HCT116 (cell line): ENCODE results near the gene TUBA3E. TPM values are rescaled to one million over a fixed set of nuclear protein-coding genes. Genes with fewer than 3 reads are reported as not detected.
"Not testable (repeated sequence)": the region's sequence is repeated elsewhere in the genome, so short reads cannot be mapped to it uniquely, and the experiment has no call there.

Source experiments
- ATAC-seq: fragments of 200-7000 bp; cut with Tn5 transposase; 2 replicates; pipeline ENCODE4 v1.9.1; 2020; ENCODE audit warnings: mild to moderate bottlenecking, moderate library complexity
- BruUV-seq: library from RNA; stranded (reverse); fragments of 400-500 nt; replicated peaks from 2 replicates; lab custom pipeline; 2021; lab: Mats Ljungman, UMichigan
- CTCF ChIA-PET: fragments of 300-600 bp; sonication (Branson Sonifier 250); formaldehyde crosslinking; loops from one replicate; lab custom pipeline; 2021; ENCODE audit warnings: antibody characterized with exemption; lab: Charles Lee
- POLR2A ChIA-PET: fragments of 300-600, 350-600 bp; sonication (Branson Sonifier 250); formaldehyde crosslinking; loops from one replicate; lab custom pipeline; 2021; ENCODE audit warnings: antibody characterized with exemption; lab: Charles Lee
- RAD21 ChIA-PET, 2 experiments: fragments of 300-600 bp; sonication (Branson Sonifier 250); formaldehyde crosslinking; loops; one replicate each; lab custom pipeline; 2023; ENCODE audit warnings: low total read pairs in 2 of 2; ENCODE audit not compliant: uncharacterized antibody in 2 of 2, unreplicated experiment in 2 of 2, low non-redundant PET in 1 of 2; lab: Charles Lee
- DNase-seq: peaks from one replicate; pipeline ENCODE4 v3.0.0-alpha.2; 2010; ENCODE audit warnings: low read depth, low spot score
- H2AFZ ChIP-seq: fragments of 200-600 bp; shearing (Covaris generic), sonication (generic); 2 replicates; pipeline ENCODE4 v1.6.1; 2017; ENCODE audit warnings: low read depth, mixed run types, mixed read lengths, antibody characterized with exemption, low read length; ENCODE audit not compliant: poor library complexity, severe bottlenecking
- H3K27ac ChIP-seq: 2 replicates; pipeline ENCODE4 v1.5.1; 2012; ENCODE audit warnings: low read depth, low read length
- H3K27me3 ChIP-seq: fragments of 200-600 bp; sonication (generic); 2 replicates; pipeline ENCODE4 v1.6.1; 2016; ENCODE audit warnings: mixed run types, low read length, mixed read lengths; ENCODE audit not compliant: insufficient read depth
- H3K36me3 ChIP-seq, 2 experiments: fragments of 200-500 bp in 1 of 2; fragments of 200-600 bp in 1 of 2; sonication (Bioruptor generic) in 1 of 2; sonication (generic) in 1 of 2; 2 replicates each; pipeline versions ENCODE4 v1.5.1 to v1.6.1; 2014 to 2016; ENCODE audit warnings: low read length in 2 of 2, inconsistent platforms in 1 of 2, mixed read lengths in 1 of 2, mixed run types in 1 of 2; ENCODE audit not compliant: insufficient read depth in 2 of 2, control insufficient read depth in 1 of 2
- H3K4me1 ChIP-seq, 2 experiments: fragments of 200-600 bp in 1 of 2; sonication (generic) in 1 of 2; 2 replicates each; pipeline versions ENCODE4 v1.5.1 to v1.6.1; 2012 to 2017; ENCODE audit warnings: low read length in 2 of 2, inconsistent platforms in 1 of 2, mild to moderate bottlenecking in 1 of 2, mixed read lengths in 1 of 2, mixed run types in 1 of 2, moderate library complexity in 1 of 2; ENCODE audit not compliant: insufficient read depth in 2 of 2, control insufficient read depth in 1 of 2
- H3K4me2 ChIP-seq: fragments of 200-600 bp; sonication (generic); 2 replicates; pipeline ENCODE4 v1.6.1; 2017; ENCODE audit warnings: mixed run types, low read length, mixed read lengths
- H3K4me3 ChIP-seq, 2 experiments: fragments of 200-600 bp in 1 of 2; sonication (generic) in 1 of 2; replicated peaks in 1 of 2; 2 replicates each; pipeline ENCODE4 v1.5.1; 2011 to 2016; ENCODE audit warnings: low read length in 2 of 2, control low read depth in 1 of 2, low read depth in 1 of 2, mild to moderate bottlenecking in 1 of 2, mixed read lengths in 1 of 2, mixed run types in 1 of 2
- H3K79me2 ChIP-seq: fragments of 200-600 bp; sonication (generic); 2 replicates; pipeline ENCODE4 v1.6.1; 2017; ENCODE audit warnings: mild to moderate bottlenecking, mixed run types, low read length, moderate library complexity, mixed read lengths; ENCODE audit not compliant: insufficient read depth
- H3K9ac ChIP-seq: fragments of 200-600 bp; sonication (generic); 2 replicates; pipeline ENCODE4 v1.6.1; 2016; ENCODE audit warnings: low read length, mixed read lengths
- H3K9me2 ChIP-seq: fragments of 200-600 bp; sonication (generic), shearing (Covaris generic); 2 replicates; pipeline ENCODE4 v1.6.1; 2017; ENCODE audit warnings: mixed run types, mild to moderate bottlenecking, moderate library complexity; ENCODE audit not compliant: insufficient read depth
- H3K9me3 ChIP-seq, 2 experiments: fragments of 200-500 bp in 1 of 2; fragments of 200-600 bp in 1 of 2; sonication (Bioruptor generic) in 1 of 2; sonication (generic) in 1 of 2; 2 replicates each; pipeline ENCODE4 v1.6.1; 2014 to 2017; ENCODE audit warnings: low read length in 2 of 2, mixed read lengths in 2 of 2, inconsistent platforms in 1 of 2, low read depth in 1 of 2, mild to moderate bottlenecking in 1 of 2, mixed run types in 1 of 2, moderate library complexity in 1 of 2; ENCODE audit not compliant: control insufficient read depth in 1 of 2, insufficient read depth in 1 of 2
- H4K20me1 ChIP-seq: fragments of 200-600 bp; sonication (generic), shearing (Covaris generic); 2 replicates; pipeline ENCODE4 v1.6.1; 2017; ENCODE audit warnings: mixed run types, mild to moderate bottlenecking, moderate library complexity; ENCODE audit not compliant: insufficient read depth
- CEBPB ChIP-seq: IDR thresholded peaks from 2 replicates; pipeline ENCODE4 v1.6.1; 2012; ENCODE audit warnings: low read depth
- MAX ChIP-seq: IDR thresholded peaks from 2 replicates; pipeline ENCODE4 v1.6.1; 2012
- TCF7L2 ChIP-seq: IDR thresholded peaks from 2 replicates; pipeline ENCODE4 v1.7.0; 2011; ENCODE audit warnings: borderline replicate concordance, inconsistent platforms; ENCODE audit not compliant: insufficient read depth, insufficient read length; ENCODE audit errors: extremely low read depth
- intact Hi-C: fragments of 100-400 bp; cut with micrococcal nuclease; formaldehyde crosslinking; loops from 2 replicates; pipeline ENCODE4 v1.10.0; 2022
- total RNA-seq: library from RNA; stranded (reverse); gene quantifications from one replicate; pipeline ENCODE4 v1.2.1, GENCODE V29; 2021; ENCODE audit not compliant: unreplicated experiment

The TUBA3E gene
- total RNA-seq, 1 experiment from 2014 or later = not detected

GRCh38 chr2:130154773-130155765 is 43.2 kb downstream of the TUBA3E start:
- ATAC-seq (no peak), DNase-seq (no peak)
- intact Hi-C loops = no loop called here
- H3K27ac ChIP-seq = no peak overlapping the region
- H3K9me2 ChIP-seq = no peaks in the 10 kb centered on the region
- POLR2A ChIA-PET = no interaction called here
- no peak overlapping the region for H3K9ac ChIP-seq
- no peaks in the 10 kb centered on the region for H3K9me3 ChIP-seq
- CTCF ChIA-PET = interaction anchor here (1.0 to 1.4 kb wide), 4 partner anchors 176 to 218 kb away, joined by 3 to 7 read pairs (median 4); no protein-coding TSS in a partner anchor
- H4K20me1 ChIP-seq = no peaks in the 10 kb centered on the region
- H3K36me3 ChIP-seq = peaks cover 0 to 5% of the 10 kb centered on the region in 2 experiments; a peak in 1 of 4 replicates
- H3K4me2 ChIP-seq = no peak overlapping the region
- TF ChIP-seq CEBPB (no peak), TCF7L2 (no peak), MAX (no peak)
- RAD21 ChIA-PET = interaction anchor here in 1 of 2 experiments (1.2 kb wide), 1 partner anchor 177 kb away, joined by 3 read pairs; no protein-coding TSS in a partner anchor
- H3K27me3 ChIP-seq = no peaks in the 10 kb centered on the region
- no peaks in the 10 kb centered on the region for H3K79me2 ChIP-seq
- no peak overlapping the region for H2AFZ ChIP-seq
- H3K4me1 ChIP-seq = no peaks in the 10 kb centered on the region
- no TSS peak for BruUV-seq
- no peak overlapping the region for H3K4me3 ChIP-seq

- BruUV-seq, CTCF ChIA-PET: not testable (repeated sequence)
Measured at GRCh38 chr2:130154423-130154770, 43.8 kb downstream of the TUBA3E start.

DNA sequence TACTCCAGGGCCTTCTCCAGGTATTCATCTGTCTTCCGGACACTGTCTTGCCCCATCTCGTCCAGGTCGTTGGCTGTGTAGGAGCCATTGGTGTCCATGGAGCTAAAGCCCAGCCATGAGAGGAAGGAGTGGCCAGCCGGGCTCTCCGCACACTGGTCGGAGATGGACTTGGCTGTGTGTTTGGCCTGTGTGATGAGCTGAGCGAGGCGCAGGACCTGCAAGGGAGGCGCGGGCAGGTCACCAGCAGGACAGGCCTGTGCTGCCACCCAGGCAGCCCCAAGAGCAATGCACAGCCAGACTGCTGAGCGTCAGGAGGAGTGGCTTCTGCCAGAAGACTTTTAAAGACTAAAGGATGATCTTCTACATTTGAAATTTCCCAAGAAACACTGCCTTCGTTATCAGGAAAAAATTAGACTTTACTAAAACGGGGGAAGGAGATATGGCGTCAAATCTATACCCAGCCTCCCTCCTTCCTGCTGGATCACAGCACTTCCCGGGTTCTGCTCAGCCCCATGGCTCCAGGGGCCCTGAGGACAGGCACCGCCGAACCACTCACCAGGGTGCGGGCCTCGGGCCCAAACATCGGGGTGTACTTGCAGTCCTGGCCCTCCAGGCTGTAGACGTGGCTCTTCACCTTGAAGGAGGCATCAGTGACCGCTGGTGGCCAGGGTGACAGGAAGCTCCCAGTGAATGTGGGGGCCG is 44.4 kb downstream of the TUBA3E start:
- H3K4me3 ChIP-seq, DNase-seq, H3K27me3 ChIP-seq, H3K9me2 ChIP-seq, intact Hi-C loops, H2AFZ ChIP-seq, H3K9me3 ChIP-seq, H3K9ac ChIP-seq, H4K20me1 ChIP-seq, H3K4me2 ChIP-seq, ATAC-seq, H3K36me3 ChIP-seq, BruUV-seq, POLR2A ChIA-PET, RAD21 ChIA-PET, CTCF ChIA-PET, H3K4me1 ChIP-seq, H3K79me2 ChIP-seq, H3K27ac ChIP-seq: not testable (repeated sequence)

More at GRCh38 chr2:130154423-130154770, 43.8 kb downstream of the TUBA3E start:
- H2AFZ ChIP-seq, DNase-seq, H3K27ac ChIP-seq, H4K20me1 ChIP-seq, POLR2A ChIA-PET, H3K4me2 ChIP-seq, H3K4me3 ChIP-seq, H3K9me3 ChIP-seq, H3K9ac ChIP-seq, RAD21 ChIA-PET, H3K79me2 ChIP-seq, H3K9me2 ChIP-seq, H3K27me3 ChIP-seq, H3K4me1 ChIP-seq, intact Hi-C loops, H3K36me3 ChIP-seq, ATAC-seq: not testable (repeated sequence)
